Measurements from ENCODE around the gene PRDM16.
"Not testable (repeated sequence)": the region's sequence is repeated elsewhere in the genome, so short reads cannot be mapped to it uniquely, and the experiment has no call there.

PRDM16 gene

DNA sequence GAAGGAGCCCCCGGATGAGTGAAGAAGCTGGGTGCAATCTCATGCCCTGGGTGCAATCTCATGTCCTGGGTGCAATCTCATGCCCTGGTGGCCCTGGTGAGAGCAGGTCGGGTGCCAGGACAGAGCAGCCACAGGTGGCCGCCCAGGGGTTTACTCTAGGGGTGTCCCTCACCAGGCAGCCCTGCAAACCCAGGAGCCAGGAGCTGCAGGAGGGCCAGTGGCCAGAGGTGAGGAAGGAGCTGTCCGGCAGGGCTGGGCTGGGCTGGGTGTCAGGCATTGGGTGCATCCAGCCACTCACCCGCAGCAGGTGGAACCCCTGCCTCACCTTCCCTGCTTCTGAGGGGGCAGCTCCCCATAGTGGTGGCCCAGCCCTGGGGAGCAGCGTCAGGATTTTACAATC lies 79.2 kb downstream of the PRDM16 start:
- no peak for DNase-seq

DNA sequence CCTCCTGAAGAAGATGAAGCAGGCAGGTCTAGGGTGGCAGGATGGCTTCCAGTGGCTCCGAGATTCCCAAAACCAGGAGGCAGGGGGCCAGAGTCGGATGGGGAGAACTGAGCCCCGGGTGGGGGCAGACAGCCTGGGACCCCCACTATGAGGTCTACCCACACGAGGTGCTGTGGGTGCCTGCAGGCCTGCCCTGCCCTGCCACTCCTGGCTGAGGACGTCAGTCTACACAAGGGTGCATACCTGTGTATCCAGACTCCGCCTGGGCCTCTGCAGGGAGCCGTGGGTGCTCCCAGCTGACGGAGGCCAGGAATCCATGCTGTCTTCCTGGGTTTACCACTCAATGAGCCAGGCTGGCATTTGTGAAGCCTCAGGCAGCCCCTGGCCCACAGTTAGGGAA lies 80.3 kb downstream of the PRDM16 start:
- DNase-seq, result no peak

DNA sequence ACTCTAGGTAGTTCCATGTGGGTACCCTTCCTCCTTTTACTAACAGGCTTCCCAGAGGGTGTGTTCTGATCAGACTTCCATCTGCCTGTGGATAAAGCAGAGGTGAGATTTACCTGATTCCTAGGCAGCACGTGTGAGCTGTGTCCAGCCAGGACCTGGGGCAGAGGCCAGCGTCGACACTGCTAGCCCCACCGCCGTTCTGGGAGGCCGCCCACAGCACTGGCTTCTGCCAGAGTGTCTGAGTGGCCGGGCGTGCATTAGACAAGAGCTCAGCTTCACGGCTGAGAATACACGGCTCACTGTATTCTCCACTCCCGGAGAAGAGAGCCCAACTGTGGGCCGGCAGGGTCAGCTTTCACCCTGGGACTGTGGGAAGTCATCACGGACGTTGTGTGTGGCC lies 82.5 kb downstream of the PRDM16 start:
- no peak for DNase-seq

DNA sequence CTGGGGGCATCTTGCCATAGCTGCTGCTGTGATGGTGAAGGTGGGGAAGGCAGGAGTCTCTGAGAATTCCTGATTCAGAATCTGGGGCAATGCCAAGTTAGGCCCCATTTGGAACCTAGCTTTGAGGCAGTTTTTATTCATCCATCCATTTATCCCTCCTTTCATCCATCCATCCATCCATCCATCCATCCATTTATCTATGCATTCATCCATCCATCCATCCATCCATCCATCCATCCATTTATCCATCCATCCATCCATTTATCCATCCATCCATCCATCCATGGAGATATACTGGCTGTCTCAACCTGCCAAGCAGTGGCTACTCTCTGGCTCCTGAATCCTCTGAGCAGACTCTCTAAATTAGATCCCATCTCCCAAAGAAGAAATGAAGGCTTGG lies 83.1 kb downstream of the PRDM16 start:
- DNase-seq, result no peak

DNA sequence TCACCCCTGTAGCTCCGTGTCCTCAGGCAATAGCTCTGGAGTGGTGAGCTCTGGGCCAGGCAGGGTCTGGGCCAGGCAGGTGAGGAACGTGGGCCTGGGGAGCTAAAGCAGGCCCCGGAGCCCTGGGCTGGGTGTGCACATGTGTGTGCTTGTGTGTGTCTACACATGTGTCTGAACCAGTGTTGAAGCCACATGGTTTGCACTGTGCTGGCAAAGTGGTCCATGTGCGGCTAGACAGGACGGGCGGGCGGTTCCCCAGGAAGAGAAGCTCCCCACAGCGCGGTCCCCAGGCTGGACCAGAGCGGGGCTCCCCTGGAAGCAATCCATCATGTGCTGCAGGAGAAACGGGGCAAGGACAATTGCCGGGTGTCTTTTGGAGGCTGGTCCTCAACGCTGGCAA lies 84.2 kb downstream of the PRDM16 start:
- no peak for DNase-seq

DNA sequence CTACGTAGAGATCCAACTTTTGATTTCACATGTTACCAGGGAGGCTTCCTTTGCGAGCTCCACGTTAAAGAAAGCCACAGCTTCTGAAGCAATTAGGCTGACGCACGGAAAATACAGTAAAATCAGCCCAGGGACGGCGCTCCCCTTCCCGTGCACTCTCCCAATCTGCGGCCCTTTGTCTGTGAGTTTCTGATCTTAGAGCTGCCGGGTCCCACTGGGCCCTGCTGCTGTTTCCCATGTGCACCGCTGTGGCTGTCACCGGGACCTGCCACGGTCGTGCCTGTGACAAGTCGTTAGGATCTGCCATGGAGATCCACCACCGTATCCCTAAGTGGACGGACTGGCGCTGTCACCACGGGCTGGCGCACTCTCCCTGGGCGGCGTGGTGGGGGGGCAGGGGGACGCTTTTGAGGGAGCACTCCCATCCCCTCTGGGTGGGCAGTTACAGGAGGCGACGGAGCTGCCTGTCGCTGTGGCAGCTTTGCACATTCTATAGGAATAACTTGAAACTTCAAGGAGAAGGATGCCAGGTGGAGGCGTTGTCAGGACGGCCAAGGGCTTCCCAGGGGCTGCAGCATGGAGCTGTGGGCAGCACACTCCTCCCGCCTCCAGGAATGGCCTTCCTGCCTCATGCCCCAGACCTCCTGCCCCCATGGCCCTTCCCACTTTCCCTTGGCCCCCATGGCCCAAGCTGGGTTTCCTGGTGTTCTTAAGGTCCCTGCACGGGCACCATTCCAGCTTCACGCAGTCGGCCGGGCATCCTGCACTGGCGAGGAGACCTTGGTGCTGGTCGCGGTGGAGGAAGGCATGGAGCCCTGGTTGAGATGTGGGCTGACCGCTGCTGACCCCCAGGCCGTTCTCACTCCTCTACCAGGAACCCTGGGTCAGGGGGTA lies 85.1 kb downstream of the PRDM16 start:
- DNase-seq, result no peak

DNA sequence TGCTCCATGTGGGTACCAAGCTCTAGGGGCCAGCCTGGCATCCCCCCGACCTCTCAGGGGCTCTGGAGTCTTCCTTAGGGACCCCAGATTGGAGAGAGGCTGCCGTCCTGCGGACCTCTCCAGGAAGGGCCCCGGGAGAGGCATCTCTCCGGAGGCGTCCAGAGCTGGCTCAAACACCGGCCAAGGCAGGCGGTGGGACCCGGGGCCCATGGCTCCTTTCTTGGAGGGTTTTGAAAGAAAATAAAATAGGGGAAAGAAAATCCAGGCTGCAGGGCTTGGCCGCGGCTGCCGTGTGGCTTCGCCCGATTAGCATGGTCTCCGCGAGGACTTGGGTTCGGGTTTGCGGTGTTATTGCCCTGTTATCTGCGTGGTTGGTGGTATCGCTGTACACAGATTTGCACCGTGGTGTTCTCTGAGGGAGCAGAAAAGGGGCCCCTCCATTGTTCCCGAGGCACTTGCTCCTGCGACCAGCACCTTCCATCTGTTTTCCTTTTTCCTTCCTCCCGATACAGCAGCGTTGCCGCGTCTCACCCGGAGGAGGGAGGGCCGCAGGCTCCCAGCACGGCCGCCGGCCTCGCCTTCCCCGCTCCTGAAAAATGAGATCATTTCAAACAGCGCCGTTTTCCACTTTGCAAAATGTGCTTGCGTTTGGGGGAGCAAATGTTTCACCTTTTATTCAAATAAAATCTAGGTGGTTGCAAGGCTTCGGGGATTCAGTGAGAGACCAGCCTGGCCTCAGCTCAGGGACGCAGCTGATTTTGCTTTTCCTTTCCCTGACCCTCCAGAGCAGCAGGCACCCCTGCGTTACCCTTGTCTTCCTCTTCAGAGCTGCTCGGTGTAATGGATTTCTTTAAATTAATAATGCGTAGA lies 86.3 kb downstream of the PRDM16 start:
- DNase-seq, result no peak

DNA sequence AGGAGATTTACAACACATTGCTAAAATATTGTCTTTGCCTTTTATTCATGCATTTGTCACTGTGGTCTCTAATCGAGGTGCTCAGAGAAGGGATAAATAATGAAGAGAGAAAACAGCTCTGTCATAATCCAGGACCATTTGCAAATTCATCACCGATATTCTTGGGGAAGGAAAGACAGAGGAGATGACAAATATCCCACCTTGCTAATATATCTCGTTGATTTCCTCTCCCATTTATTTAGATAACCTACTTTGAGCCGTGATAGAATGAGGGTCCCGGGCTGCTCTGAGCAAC lies 86.9 kb downstream of the PRDM16 start:
- DNase-seq, result no peak

DNA sequence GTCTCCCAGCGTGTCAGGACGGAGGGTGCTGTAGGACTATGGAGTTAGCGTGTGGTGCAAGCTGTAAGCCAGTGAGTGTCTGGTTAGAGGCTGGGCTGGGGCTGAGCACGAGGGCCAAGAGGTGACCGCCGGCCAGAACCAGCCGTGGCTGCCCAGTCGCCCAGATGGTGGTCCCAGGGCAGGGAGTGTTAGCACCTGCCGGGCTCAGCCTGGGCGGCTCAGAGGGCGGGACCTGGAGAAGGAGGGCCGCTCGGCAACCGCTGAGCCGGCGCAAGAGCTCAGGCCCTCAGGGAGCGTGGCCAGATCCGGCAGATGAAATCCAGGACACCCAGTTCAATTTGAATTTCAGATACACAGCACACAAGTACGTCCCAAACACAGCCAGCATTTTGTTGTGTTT lies 87.9 kb downstream of the PRDM16 start:
- no peak for DNase-seq

DNA sequence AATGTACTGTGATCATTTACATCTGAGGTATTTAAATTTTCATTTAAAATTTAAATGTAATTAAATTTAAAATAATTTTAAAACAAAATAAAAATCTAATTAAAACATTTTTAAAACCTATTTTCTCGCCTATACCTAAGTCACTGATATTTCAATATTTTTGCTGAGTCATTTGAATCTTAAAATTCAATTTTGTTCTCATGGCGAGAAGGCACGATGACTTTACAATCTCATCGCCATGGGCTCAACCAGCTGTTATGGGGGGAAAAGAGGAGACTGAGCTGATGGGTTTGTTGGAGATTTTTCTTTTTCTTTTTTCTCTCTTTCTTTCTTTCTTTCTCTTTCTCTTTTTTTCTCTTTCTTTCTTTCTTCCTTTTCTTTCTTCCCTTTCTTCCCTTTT lies 89.3 kb downstream of the PRDM16 start:
- no peak for DNase-seq

DNA sequence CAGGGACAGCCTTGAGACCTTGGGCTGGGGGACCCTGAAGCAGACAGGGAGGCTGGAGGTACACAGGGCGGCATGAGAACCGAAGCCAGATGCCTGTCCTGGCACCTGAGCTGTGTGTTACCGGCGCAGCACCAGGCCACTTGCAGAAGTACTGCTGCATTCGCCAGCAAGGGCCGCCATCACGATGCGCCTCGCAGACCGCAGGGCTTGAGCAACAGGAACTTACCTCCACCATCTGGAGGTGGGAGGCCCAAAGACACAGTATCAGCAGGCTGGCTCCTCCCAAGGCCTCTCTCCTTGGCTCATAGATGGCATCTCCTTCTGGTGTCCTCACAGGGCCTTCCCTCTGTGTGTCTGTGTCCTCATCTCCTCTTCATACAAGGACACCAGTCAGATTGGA lies 90.1 kb downstream of the PRDM16 start:
- no peak for DNase-seq

DNA sequence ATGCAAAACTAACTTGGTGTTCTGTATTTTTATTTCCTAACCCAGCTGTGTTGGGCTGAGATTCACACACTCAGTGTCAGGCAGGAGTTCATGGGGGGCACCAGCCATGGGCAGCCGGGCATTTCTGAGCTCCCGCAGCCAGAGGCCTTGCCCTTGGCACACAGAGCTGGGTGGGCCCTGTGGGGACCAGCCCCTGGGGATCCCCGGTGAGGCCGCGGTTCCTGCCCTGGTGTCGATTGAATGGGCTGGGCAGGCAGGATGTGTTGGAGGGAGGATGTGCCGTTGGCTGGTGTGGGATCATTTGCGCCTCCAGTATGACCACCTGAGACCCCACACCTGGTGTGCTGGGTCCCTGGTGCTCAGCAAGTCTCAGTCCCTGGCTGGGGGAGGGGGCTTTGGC lies 91.0 kb downstream of the PRDM16 start:
- no peak for DNase-seq

DNA sequence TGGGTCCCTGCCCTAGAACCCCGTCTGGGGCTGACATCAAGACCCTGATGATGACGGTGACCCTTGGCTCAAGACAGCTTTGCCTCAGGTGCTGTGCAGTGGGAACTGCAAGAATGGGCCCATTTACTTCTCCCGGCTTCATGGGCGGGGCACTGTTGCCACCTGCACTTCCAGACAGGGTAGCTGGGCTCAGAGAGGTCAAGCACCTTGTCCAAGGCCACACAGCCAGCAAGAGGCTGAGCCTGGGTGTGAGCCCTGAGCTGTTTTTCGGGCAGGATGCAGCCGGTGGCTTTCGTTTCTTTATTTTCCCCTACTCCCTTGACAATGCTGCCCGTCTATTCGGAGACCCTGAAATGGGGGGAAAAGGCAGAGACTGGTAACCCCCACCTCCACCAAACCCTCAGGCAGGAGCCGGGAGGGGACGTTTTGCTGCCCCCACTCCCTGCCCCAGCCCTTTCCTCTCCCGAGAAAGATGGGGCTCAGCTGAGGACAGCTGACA lies 91.7 kb downstream of the PRDM16 start:
- DNase-seq, result no peak

DNA sequence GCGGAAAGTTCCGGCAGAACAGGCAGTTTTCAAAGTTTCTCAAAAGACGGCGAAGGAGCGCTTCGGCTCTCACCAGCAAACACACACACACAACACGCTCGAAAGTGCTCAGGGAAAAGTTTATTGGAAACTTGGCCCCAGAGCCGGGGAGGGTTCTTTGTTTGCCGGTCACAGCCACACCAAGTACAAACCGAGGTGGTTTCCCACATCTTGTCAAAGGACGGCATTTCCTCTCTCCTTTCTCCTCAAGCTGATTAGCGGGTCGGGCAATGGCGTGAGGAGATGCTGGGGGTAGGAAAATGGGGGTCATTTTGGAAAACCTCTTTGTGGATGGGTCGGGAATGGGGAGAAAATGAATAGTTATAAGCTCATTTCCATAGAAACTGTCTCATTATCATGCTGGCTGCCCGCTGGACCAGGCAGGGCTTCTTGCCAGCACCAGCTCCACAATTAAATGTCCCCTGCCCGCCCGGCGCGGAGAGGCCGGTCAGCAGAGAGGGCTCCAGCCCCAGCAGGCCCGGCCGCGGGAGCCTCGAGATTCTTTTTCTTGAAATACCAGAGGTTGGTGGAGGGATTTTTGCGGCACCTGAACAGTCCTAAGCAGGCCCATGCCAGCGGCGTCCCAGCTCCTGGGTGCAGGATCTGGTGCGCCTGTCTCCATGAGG lies 92.3 kb downstream of the PRDM16 start:
- DNase-seq, result no peak

DNA sequence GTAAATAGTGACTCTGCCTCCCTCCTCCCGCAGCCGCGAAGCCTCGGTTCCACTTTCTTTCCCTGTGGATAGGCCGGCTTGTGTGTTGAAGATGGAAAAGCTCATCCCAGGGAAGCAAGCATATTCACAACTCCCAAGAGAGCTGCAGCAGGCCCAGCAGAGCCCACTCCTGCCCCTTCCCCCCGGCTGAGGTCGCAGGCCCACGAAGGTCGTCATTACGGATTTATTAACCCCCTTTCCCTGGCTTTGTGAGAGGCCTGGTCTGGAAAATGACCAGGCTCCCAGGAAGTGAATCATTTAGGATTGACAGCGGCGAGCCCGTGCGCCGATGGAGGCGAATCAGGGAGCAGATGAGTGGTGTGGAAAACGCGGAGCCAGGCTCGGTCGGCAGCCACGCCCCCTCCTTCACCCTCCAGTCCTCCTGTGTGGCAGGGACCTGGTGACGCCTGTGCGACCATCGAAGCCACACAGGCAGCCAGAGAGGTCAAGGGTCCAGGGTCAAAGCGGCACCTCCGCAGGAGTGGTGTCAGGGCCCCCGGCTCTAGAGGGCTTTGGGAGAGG lies 93.4 kb downstream of the PRDM16 start:
- no peak for DNase-seq

DNA sequence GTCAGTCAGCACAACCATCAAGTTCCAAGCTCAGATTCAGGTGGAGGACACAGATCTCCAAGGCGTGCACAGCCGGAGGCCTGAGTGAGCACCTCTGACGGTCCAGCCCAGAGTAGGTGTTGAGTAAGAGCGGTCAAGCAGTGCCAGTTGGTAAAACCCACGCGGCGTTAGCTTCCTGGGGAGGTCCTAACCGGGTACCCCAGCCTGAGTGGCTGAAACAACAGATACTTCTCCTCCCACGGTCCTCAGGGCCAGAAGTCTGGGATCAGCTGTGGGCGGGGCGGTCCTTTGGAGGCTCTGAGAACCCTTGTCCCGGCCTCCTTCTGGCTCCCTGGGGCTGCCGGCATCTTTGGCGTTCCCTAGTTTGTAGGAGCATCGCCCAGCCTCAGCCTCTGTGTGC lies 94.4 kb downstream of the PRDM16 start:
- DNase-seq, result no peak

DNA sequence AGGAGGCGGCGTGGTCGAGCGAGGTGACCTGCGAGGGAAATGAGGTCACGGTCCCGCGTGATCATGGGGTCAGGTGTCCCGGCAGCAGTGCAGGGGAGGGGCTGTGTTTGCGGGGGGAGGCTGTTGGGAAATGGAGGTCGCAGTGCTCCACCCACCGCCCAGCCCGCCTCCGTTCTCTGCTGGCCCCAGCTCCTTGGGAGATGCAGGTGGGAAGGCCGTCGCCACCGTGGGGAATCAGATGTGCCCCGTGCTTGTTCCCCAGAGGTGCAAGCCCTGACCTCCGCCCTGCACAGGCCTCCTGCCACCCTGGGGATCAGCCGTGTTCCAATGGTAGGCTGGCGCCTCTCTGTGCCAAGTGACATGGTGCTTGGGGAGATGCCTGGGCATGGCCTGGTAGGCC lies 95.7 kb downstream of the PRDM16 start:
- DNase-seq, result no peak

DNA sequence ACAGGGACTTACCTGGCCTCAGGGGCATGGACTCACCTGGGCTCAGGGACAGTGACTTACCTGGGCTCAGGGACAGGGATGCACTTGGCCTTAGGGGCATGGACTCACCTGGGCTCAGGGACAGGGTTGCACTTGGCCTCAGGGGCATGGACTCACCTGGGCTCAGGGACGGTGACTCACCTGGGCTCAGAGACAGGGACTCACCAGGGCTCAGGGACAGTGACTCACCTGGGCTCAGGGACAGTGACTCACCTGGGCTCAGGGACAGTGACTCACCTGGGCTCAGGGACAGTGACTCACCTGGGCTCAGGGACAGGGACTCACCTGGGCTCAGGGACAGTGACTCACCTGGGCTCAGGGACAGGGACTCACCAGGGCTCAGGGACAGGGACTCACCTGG lies 96.2 kb downstream of the PRDM16 start:
- not testable (repeated sequence) for DNase-seq

DNA sequence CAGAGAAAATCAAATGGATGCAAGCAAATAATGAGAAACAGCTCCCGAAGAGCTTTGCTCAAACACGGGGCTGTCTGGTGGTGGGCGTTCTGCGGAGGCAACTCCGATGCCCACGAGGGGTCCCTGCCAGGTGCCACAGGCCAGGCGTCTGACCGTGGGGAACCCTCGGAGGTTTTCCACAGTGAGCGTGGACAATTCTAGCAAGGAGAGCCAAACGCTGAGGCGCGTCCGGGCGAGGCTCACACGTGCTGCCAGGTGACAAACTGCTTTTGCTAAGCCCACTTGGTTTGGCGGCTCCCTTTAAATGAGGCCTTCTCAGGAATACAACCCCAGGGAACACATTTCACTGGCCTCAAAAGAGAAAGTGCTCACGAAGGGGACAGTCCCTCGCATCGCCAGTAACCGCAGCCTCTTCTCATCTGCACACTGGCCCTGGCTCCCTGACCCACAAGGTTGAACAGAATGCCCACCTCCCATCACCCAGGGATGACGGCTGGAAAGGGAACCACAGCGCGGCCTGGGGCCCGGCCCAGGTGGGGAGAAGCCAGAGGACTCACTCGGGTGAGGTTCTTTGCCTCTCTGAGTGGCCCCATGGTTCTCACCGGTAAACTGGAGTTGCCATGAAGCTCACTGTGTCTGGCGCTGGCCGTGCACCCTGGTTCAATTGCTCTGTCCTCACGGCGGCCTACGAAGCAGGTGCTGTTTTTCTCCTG lies 97.4 kb downstream of the PRDM16 start:
- DNase-seq, result no peak

DNA sequence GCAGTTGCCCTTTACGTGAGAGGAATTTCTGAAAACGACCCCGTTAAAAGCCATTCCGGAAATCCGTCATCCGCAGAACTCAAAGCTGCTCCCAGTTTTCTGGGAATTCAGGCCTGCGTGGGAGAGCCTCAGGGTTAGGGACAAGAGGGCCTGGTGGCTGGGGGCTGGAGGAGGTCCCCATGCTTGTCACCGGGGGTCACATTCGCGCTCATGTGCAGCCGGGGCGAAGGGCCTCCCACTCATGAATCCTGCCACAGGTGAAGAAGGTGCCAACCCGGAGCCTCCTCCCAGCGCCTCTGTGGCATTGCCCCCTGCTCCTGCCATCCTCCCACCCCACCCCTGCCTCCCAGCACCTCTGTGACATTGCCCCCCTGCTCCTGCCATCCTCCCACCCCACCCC lies 98.3 kb downstream of the PRDM16 start:
- no peak for DNase-seq

DNA sequence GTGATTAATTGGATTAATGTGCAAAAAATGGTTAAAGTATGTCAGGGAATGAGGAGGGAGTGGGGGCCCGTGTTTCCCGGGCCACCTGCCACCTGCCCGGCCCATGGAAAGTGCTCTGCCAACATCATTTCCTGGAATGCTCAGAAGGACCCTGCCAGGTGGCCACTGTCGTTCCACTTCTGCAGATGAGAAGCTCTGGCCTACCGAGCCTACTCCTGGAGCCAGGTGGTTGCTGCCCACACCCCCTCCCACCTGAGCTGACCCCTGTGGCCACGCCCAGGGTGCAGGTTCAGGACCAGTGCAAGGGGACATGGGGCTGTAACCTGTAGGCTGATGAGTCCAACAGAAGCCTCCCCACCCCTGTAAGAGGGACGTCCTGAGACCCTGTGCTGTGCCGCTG lies 99.7 kb downstream of the PRDM16 start:
- no peak for DNase-seq

DNA sequence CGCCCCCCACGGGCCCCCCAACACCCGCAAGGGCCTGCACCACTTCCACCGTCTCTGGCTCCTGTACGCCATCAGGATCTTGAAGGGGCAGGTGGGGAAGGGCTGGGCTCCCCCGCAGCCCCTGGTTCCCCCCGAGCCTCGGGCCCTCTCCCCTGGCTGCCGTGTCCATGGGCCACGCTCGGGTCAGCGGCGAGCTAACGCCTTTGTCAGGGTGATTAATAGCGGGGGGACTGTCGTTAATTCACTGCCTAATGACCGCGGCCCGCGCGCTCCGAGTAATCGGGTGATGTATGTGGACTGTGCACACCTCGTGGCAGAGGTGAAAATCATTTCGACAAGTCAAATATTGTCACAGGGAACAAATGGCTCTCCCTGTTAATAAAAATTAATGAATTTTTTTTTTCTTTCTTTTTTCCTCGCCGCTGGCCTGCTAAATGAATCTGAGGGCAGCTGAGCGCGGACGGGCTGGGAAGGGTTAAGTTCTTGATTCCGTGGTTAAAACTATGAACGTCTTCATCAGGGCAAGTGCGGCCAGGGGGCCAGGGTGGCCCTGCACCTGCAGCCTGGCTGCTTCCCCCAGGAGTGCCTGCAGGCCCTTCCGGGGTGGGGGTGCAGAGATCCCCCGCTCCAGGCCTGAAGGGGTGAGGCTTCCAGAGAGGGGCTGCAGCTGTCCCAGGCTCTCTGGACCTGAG lies 100.8 kb downstream of the PRDM16 start:
- DNase-seq, result no peak

All from CD4-positive, alpha-beta T cell treated with Interleukin-12 subunit alpha and Interleukin-12 subunit beta, for 1 hour (primary cell).